Ureter (tissue), 1 donor: ENCODE data around the gene LTV1. TPM values are rescaled to one million over a fixed set of nuclear protein-coding genes. Genes with fewer than 3 reads are reported as not detected.

Experiments used
- DNase-seq: peaks from one replicate; pipeline ENCODE4 v3.0.0-alpha.2; 2020; ENCODE audit warnings: low spot score
- total RNA-seq: library from RNA; stranded (reverse); gene quantifications from one replicate; pipeline ENCODE4 v1.2.4, GENCODE V29; 2023
- donor health status: DM: yes; HTN: yes; CAD: no.

LTV1 gene
- total RNA-seq, 1 donor from 2014 or later = 28.6 TPM

- DNase-seq = no peak
These were observed 42.0 kb downstream of the LTV1 start for GRCh38 chr6:143885116-143885515.

GRCh38 chr6:143894655-143895054 is 51.5 kb downstream of the LTV1 start:
- no peak for DNase-seq

- peak; percentile 49 for DNase-seq
These were observed 53.2 kb downstream of the LTV1 start for GRCh38 chr6:143896126-143896860.

- DNase-seq = no peak
These were observed 57.2 kb downstream of the LTV1 start for GRCh38 chr6:143900358-143900757.

GRCh38 chr6:143901885-143902750 is 59.0 kb downstream of the LTV1 start:
- no peak for DNase-seq

- DNase-seq = no peak
These were observed 59.7 kb downstream of the LTV1 start for GRCh38 chr6:143902827-143903226.

- no peak for DNase-seq
These were observed 67.9 kb downstream of the LTV1 start for GRCh38 chr6:143911028-143911427.

- DNase-seq = no peak
These were observed 69.5 kb downstream of the LTV1 start for GRCh38 chr6:143912671-143913070.

Other genes with a start within 250 kb of the LTV1 start
- gene PHACTR2, start 165.4 kb upstream of the LTV1 start, total RNA-seq = 93.2 TPM
- not detected for gene ZC2HC1B, start 21.1 kb downstream of the LTV1 start, total RNA-seq
- 57.3 TPM for gene PLAGL1, start 164.9 kb downstream of the LTV1 start, total RNA-seq